SK-N-SH (cell line): Measurements from ENCODE around the gene SAMD4A. TPM values are rescaled to one million over a fixed set of nuclear protein-coding genes. Genes with fewer than 3 reads are reported as not detected.

Experiments used
- CTCF ChIA-PET: fragments of 300-600, 350-600 bp; formaldehyde crosslinking; extraction: SDS; loops from one replicate; lab custom pipeline; 2021; lab: Yijun Ruan, JAX
- POLR2A ChIA-PET: fragments of 350-600 bp; sonication (Branson Sonifier 250); formaldehyde crosslinking; extraction: SDS; loops from one replicate; lab custom pipeline; 2020; ENCODE audit warnings: antibody characterized with exemption, inconsistent platforms; lab: Yijun Ruan, JAX
- DNase-seq: peaks from one replicate; pipeline ENCODE4 v3.0.0; 2012
- H2AFZ ChIP-seq: fragments of 200-600 bp; sonication (generic); 2 replicates; pipeline ENCODE4 v1.8.1; 2016; ENCODE audit warnings: antibody characterized with exemption, mild to moderate bottlenecking, low read depth
- H3F3A ChIP-seq: fragments of 200-600 bp; sonication (generic); replicated peaks from 2 replicates; pipeline ENCODE3; 2016; ENCODE audit warnings: antibody characterized with exemption, mild to moderate bottlenecking; ENCODE audit not compliant: insufficient read depth
- H3K27ac ChIP-seq, 2 experiments: fragments of 200-500 bp in 1 of 2; fragments of 200-600 bp in 1 of 2; sonication (Bioruptor generic) in 1 of 2; sonication (generic), shearing (Covaris generic) in 1 of 2; 2 replicates each; pipeline versions ENCODE4 v1.5.1 to v1.6.1; 2014 to 2016; ENCODE audit warnings: low read depth in 2 of 2, inconsistent platforms in 1 of 2, low read length in 1 of 2, mild to moderate bottlenecking in 1 of 2, mixed read lengths in 1 of 2
- H3K27me3 ChIP-seq: fragments of 200-600 bp; sonication (generic), shearing (Covaris generic); 2 replicates; pipeline ENCODE4 v1.6.1; 2016; ENCODE audit warnings: mixed run types; ENCODE audit not compliant: insufficient read depth
- H3K36me3 ChIP-seq, 2 experiments: fragments of 200-500 bp in 1 of 2; fragments of 200-600 bp in 1 of 2; sonication (Bioruptor generic) in 1 of 2; sonication (generic) in 1 of 2; replicated peaks in 1 of 2; 2 replicates each; pipeline versions ENCODE3 to v1.5.1; 2014 to 2016; ENCODE audit warnings: low read length in 1 of 2, mild to moderate bottlenecking in 1 of 2; ENCODE audit not compliant: insufficient read depth in 2 of 2, control insufficient read depth in 1 of 2
- H3K4me1 ChIP-seq, 2 experiments: fragments of 200-500 bp in 1 of 2; fragments of 200-600 bp in 1 of 2; sonication (Bioruptor generic) in 1 of 2; sonication (generic), shearing (Covaris generic) in 1 of 2; 2 replicates each; pipeline versions ENCODE4 v1.5.1 to v1.6.1; 2014 to 2016; ENCODE audit warnings: low read depth in 1 of 2, low read length in 1 of 2, mixed run types in 1 of 2; ENCODE audit not compliant: insufficient read depth in 2 of 2, control insufficient read depth in 1 of 2
- H3K4me2 ChIP-seq: fragments of 200-600 bp; sonication (generic), shearing (Covaris generic); 2 replicates; pipeline ENCODE4 v1.6.1; 2017; ENCODE audit warnings: mixed run types
- H3K4me3 ChIP-seq, 2 experiments: fragments of 200-500 bp in 1 of 2; fragments of 200-600 bp in 1 of 2; sonication (Bioruptor generic) in 1 of 2; sonication (generic), shearing (Covaris generic) in 1 of 2; 2 replicates each; pipeline versions ENCODE4 v1.5.1 to v1.8.1; 2014 to 2016; ENCODE audit warnings: low read depth in 2 of 2, inconsistent platforms in 1 of 2, low read length in 1 of 2, mild to moderate bottlenecking in 1 of 2, mixed read lengths in 1 of 2, moderate library complexity in 1 of 2
- H3K79me2 ChIP-seq: fragments of 200-600 bp; sonication (generic); 2 replicates; pipeline ENCODE4 v1.8.1; 2017; ENCODE audit warnings: mild to moderate bottlenecking; ENCODE audit not compliant: insufficient read depth
- H3K9ac ChIP-seq: fragments of 200-600 bp; sonication (generic); 2 replicates; pipeline ENCODE4 v1.6.1; 2017; ENCODE audit warnings: mixed run types
- H3K9me2 ChIP-seq: fragments of 200-600 bp; sonication (generic); 2 replicates; pipeline ENCODE4 v1.6.1; 2017; ENCODE audit warnings: mixed run types
- H3K9me3 ChIP-seq: fragments of 200-600 bp; sonication (generic); 2 replicates; pipeline ENCODE4 v1.6.1; 2017; ENCODE audit warnings: mixed run types, mild to moderate bottlenecking, moderate library complexity
- H4K20me1 ChIP-seq: fragments of 200-600 bp; sonication (generic); 2 replicates; pipeline ENCODE4 v1.6.1; 2017; ENCODE audit warnings: mild to moderate bottlenecking, mixed run types; ENCODE audit not compliant: insufficient read depth
- ELF1 ChIP-seq: IDR thresholded peaks from 2 replicates; pipeline ENCODE4 v1.4.0; 2012
- EZH2phosphoT487 ChIP-seq: fragments of 200-600 bp; sonication (generic); IDR thresholded peaks from 2 replicates; pipeline ENCODE4 v1.6.1; 2017; ENCODE audit warnings: low read depth, mixed run types, mild to moderate bottlenecking, antibody characterized with exemption, moderate library complexity, borderline replicate concordance
- FOXJ3 ChIP-seq: sonication (generic); formaldehyde crosslinking; IDR thresholded peaks from 2 replicates; pipeline ENCODE4 v1.5.1; 2020; ENCODE audit warnings: mild to moderate bottlenecking, missing genetic modification reagents
- FOXM1 ChIP-seq: IDR thresholded peaks from 2 replicates; pipeline ENCODE4 v1.4.0; 2012; ENCODE audit warnings: low read depth, mild to moderate bottlenecking
- GATA2 ChIP-seq: sonication (generic); formaldehyde crosslinking; IDR thresholded peaks from 2 replicates; pipeline ENCODE4 v1.5.0; 2020; ENCODE audit warnings: mild to moderate bottlenecking, missing genetic modification reagents
- JUND ChIP-seq: IDR thresholded peaks from 2 replicates; pipeline ENCODE4 v1.4.0; 2012
- MXI1 ChIP-seq: IDR thresholded peaks from 2 replicates; pipeline ENCODE4 v1.6.1; 2012; ENCODE audit warnings: mild to moderate bottlenecking, low read depth, low read length, improper control_type of control experiment
- NFIC ChIP-seq: IDR thresholded peaks from 2 replicates; pipeline ENCODE4 v1.4.0; 2012; ENCODE audit warnings: borderline replicate concordance
- POLR2AphosphoS5 ChIP-seq: IDR thresholded peaks from 2 replicates; pipeline ENCODE4 v1.6.1; 2012; ENCODE audit warnings: low read depth, low read length
- RAD21 ChIP-seq: IDR thresholded peaks from 2 replicates; pipeline ENCODE4 v1.6.1; 2012; ENCODE audit warnings: mild to moderate bottlenecking, low read length
- RCOR1 ChIP-seq: fragments of 150-350 bp; IDR thresholded peaks from 2 replicates; pipeline ENCODE4 v1.6.1; 2017; ENCODE audit warnings: antibody characterized with exemption, low read length
- RFX5 ChIP-seq: IDR thresholded peaks from 2 replicates; pipeline ENCODE4 v1.6.1; 2012; ENCODE audit warnings: mild to moderate bottlenecking, improper control_type of control experiment, low read length
- TAF1 ChIP-seq: IDR thresholded peaks from 2 replicates; pipeline ENCODE4 v1.6.1; 2012; ENCODE audit warnings: low read depth, mild to moderate bottlenecking, low read length, moderate library complexity, borderline replicate concordance
- TCF12 ChIP-seq: IDR thresholded peaks from 2 replicates; pipeline ENCODE4 v1.4.0; 2012
- TEAD4 ChIP-seq: IDR thresholded peaks from 2 replicates; pipeline ENCODE4 v1.4.0; 2012; ENCODE audit warnings: mild to moderate bottlenecking, borderline replicate concordance; ENCODE audit not compliant: insufficient read depth
- YY1 ChIP-seq: IDR thresholded peaks from 2 replicates; pipeline ENCODE4 v1.4.0; 2012; ENCODE audit warnings: low read depth, mild to moderate bottlenecking
- WGBS: methylation state at CpG from one replicate; pipeline ENCODE4 v1.1.6; 2017; ENCODE audit warnings: low lambda C conversion rate; 5-methylcytosine and 5-hydroxymethylcytosine counted together
- polyA plus RNA-seq, 3 experiments: library from polyadenylated mRNA; depleted of rRNA; stranded (reverse); fragments of >200 nt; gene quantifications; 2 replicates each; pipeline ENCODE4 v1.2.3, GENCODE V29; 2012
- TF ChIP-seq, protein P1 (sequence below): IDR thresholded peaks from 2 replicates; pipeline ENCODE4 v1.4.0; 2012; ENCODE audit warnings: low read depth, borderline replicate concordance
- TF ChIP-seq, protein P2 (sequence below): IDR thresholded peaks from 2 replicates; pipeline ENCODE4 v1.4.0; 2012; ENCODE audit warnings: low read depth, borderline replicate concordance
- TF ChIP-seq, protein P3 (sequence below): IDR thresholded peaks from 2 replicates; pipeline ENCODE4; 2012
- TF ChIP-seq, protein P4 (sequence below): IDR thresholded peaks from 2 replicates; pipeline ENCODE4 v1.4.0; 2012; ENCODE audit warnings: low read depth

SAMD4A gene
- polyA plus RNA-seq, 1 of the 3 experiments (the other 2 are of a cell fraction): 5.0 TPM

GRCh38 chr14:54767139-54767431 lies 200.2 kb downstream of the SAMD4A start:
- CTCF ChIA-PET: interaction anchor here (1.8 kb wide), 1 partner anchor 9 kb away, joined by 5 read pairs; no protein-coding TSS in a partner anchor
- H2AFZ ChIP-seq: no peak overlapping the region
- POLR2A ChIA-PET: no interaction called here

DNA sequence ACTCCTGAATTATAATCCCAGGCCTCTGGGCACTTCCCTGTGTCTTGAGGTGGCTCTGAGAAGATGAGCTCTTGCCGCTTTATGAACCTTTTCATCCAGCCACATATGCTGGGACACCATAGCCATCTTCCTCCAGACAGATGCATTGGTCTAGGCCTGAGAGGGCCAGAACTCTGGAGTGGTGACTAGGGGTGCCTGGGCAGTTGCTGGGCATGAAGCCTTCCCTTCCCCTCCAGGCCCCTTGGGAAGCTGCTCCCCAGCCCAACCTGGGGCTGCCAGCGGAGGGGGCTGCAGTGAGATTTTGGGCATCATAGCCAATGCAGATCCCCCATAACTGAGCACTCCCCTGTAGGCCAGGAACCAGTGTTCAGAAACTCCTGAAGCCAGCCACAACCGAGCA lies 200.5 kb downstream of the SAMD4A start:
- Histone ChIP-seq H3K9me3 (no peaks in the 10 kb centered on the region), H4K20me1 (no peaks in the 10 kb centered on the region), H3K36me3 (peaks cover 27 to 53% of the 10 kb centered on the region in 2 experiments), H3K9ac (no peak overlapping the region), H3K4me1 (peaks cover 0 to 7% of the 10 kb centered on the region in 2 experiments; a peak in 2 of 4 replicates), H3K4me3 (no peak overlapping the region), H3K79me2 (peaks cover 3% of the 10 kb centered on the region; the same call in 1 of the 2 replicates), H3K4me2 (no peak overlapping the region), H3K27me3 (no peaks in the 10 kb centered on the region), H2AFZ (no peak overlapping the region), H3K9me2 (no peaks in the 10 kb centered on the region), H3K27ac (no peak overlapping the region), H3F3A (peaks cover 23% of the 10 kb centered on the region)
- ChIA-PET CTCF (interaction anchor here (1.1 to 1.8 kb wide), 2 partner anchors 10 to 202 kb away, joined by 5 to 8 read pairs; no protein-coding TSS in a partner anchor), POLR2A (interaction anchor here (0.6 kb wide), 1 partner anchor 17 kb away, joined by 3 read pairs; no protein-coding TSS in a partner anchor)
- DNase-seq: no peak
- WGBS: 100% methylated on average over 2 of the region's 3 CpGs
- TF ChIP-seq, protein P1, sequence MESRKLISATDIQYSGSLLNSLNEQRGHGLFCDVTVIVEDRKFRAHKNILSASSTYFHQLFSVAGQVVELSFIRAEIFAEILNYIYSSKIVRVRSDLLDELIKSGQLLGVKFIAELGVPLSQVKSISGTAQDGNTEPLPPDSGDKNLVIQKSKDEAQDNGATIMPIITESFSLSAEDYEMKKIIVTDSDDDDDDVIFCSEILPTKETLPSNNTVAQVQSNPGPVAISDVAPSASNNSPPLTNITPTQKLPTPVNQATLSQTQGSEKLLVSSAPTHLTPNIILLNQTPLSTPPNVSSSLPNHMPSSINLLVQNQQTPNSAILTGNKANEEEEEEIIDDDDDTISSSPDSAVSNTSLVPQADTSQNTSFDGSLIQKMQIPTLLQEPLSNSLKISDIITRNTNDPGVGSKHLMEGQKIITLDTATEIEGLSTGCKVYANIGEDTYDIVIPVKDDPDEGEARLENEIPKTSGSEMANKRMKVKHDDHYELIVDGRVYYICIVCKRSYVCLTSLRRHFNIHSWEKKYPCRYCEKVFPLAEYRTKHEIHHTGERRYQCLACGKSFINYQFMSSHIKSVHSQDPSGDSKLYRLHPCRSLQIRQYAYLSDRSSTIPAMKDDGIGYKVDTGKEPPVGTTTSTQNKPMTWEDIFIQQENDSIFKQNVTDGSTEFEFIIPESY: no peak
- TF ChIP-seq TCF12: no peak
- TF ChIP-seq, protein P2, sequence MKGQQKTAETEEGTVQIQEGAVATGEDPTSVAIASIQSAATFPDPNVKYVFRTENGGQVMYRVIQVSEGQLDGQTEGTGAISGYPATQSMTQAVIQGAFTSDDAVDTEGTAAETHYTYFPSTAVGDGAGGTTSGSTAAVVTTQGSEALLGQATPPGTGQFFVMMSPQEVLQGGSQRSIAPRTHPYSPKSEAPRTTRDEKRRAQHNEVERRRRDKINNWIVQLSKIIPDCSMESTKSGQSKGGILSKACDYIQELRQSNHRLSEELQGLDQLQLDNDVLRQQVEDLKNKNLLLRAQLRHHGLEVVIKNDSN: no peak
- TF ChIP-seq YY1: no peak
- no peak for TF ChIP-seq JUND
- TF ChIP-seq FOXJ3 (CRISPR knock-in tag): no peak
- no peak for TF ChIP-seq TAF1
- TF ChIP-seq MXI1: no peak
- no peak for TF ChIP-seq POLR2AphosphoS5
- no peak for TF ChIP-seq ELF1
- TF ChIP-seq RFX5: no peak
- TF ChIP-seq GATA2 (CRISPR knock-in tag): no peak
- no peak for TF ChIP-seq EZH2phosphoT487
- no peak for TF ChIP-seq RCOR1
- no peak for TF ChIP-seq FOXM1
- TF ChIP-seq, protein P3, sequence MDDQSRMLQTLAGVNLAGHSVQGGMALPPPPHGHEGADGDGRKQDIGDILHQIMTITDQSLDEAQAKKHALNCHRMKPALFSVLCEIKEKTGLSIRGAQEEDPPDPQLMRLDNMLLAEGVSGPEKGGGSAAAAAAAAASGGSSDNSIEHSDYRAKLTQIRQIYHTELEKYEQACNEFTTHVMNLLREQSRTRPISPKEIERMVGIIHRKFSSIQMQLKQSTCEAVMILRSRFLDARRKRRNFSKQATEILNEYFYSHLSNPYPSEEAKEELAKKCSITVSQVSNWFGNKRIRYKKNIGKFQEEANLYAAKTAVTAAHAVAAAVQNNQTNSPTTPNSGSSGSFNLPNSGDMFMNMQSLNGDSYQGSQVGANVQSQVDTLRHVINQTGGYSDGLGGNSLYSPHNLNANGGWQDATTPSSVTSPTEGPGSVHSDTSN: no peak

More at GRCh38 chr14:54767139-54767431, 200.2 kb downstream of the SAMD4A start:
- Histone ChIP-seq H3F3A (peaks cover 19% of the 10 kb centered on the region), H3K4me1 (peaks cover 0 to 7% of the 10 kb centered on the region in 2 experiments; a peak in 1 of 4 replicates), H3K9me2 (no peaks in the 10 kb centered on the region), H3K9me3 (no peaks in the 10 kb centered on the region), H3K79me2 (peaks cover 3% of the 10 kb centered on the region; the same call in 1 of the 2 replicates), H3K27me3 (no peaks in the 10 kb centered on the region), H3K36me3 (peaks cover 27 to 53% of the 10 kb centered on the region in 2 experiments), H3K4me3 (no peak overlapping the region), H3K27ac (no peak overlapping the region), H3K9ac (no peak overlapping the region), H4K20me1 (no peaks in the 10 kb centered on the region), H3K4me2 (no peak overlapping the region)
- whole genome bisulfite sequencing: 100% methylated on average over 10 of the region's 10 CpGs
- TF ChIP-seq NFIC (no peak), TEAD4 (no peak), MXI1 (no peak), RAD21 (no peak), YY1 (no peak), TCF12 (no peak)
- TF ChIP-seq, protein P3: no peak
- TF ChIP-seq, protein P1: no peak
- TF ChIP-seq, protein P4, sequence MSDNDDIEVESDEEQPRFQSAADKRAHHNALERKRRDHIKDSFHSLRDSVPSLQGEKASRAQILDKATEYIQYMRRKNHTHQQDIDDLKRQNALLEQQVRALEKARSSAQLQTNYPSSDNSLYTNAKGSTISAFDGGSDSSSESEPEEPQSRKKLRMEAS: no peak
- DNase-seq: no peak
